Urothelium cell line (cell line): ENCODE results near the gene MYO1B.

ENCODE experiments used
- DNase-seq: peaks from one replicate; pipeline ENCODE4 v3.0.0; 2011; ENCODE audit warnings: low spot score, mixed read lengths
- FAIRE-seq: peaks from 2 replicates; lab custom pipeline; 2011; peaks lifted over from hg19 to GRCh38; lab: Jason Lieb, UNC

The MYO1B gene

DNA sequence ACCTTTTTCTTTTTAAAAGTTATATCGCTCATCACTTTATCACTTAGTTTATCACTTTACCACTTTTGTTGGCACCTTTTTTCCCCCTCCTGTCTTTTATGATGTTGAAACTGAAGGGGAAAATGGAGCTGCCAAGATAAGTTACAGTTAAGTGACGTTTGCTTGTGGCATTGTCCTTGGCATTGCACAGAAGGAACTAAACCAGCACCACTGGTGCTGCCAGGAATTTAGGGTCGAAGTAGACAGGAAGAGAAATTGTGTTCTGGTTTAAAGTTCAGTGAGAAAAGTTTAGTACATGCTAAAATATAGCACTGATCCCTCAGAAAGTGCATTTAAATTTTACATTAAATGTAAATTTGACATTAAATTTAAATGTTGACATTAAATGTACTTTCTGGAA, 49.9 kb downstream of the MYO1B start:
- FAIRE-seq (no peak), DNase-seq (no peak)

DNA sequence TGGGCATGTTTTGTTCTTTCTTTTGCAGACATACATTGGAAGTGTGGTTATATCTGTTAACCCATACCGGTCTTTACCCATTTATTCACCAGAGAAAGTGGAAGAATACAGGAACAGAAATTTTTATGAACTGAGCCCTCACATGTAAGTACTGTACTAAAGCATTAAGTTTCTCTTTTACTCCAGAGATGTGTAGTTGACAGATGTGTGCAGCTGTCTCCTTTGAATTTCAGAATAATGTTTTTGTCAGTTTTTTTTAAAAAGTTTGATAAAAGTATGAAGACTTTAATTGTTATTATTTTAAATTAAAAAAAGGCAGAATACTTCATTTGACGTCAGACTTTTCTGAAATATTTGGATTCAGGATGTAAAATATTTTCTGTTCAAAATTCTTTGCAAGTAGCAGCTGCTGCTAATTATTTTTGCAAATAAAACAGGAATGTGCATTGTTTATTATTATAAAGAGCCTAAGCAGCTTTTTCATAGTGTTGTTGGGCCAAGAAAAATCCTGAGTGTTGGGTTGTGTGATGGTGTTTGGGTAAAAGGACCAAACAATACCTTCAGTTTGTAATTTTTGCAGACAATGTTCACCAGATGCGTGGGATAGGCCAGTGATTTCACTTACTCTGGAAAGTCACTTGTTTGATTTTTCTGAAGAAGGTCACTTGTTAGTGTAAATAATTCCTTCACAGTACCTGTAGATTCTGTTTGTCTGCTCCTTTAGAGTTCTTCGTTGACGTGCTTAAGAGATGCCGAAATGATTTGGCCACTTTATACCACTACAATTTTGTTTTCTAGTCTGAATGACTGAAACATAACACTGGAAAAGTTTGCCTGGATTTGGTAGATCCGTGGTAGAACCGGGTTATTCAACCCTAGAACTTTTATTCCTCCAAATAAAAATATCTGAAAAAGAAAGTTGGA, 51.1 kb downstream of the MYO1B start:
- FAIRE-seq (no peak), DNase-seq (no peak)

DNA sequence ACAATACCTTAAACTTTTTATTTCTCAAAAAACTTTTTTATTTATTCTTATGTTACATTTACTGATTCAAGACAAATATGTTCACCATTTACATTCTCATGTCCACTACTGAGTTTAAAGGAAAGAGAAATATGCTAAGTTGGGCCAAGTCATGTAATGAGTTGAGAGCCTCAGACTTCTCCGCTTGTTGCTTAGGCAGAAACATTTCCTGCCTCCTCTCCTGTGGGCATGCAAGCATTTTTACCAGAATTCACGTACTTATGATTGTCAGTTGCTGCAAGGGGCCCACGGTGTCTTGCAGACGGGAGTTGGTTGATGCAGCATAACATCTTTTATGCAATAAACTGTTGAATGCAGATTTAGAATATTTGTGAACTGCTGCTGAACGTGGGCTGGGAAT, 51.8 kb downstream of the MYO1B start:
- no peak for DNase-seq
- FAIRE-seq: no peak

DNA sequence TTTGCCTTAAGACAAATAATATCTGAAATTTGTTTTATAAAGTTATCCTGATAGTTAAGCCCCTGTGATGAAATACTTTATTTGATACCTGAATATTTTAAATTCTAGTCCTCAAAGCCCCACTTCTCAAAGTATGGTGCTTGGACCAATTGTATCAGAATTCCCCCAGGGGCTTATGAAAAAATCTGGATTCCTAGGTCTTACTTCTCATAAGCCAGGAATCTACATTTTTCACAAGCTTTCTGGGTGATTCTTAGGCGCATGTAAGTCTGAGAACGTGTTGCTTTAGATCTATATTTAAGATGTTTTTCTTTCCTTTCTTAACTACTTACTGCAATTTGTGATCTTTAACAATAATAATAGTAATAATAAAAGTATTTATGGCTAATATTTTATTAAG, 53.1 kb downstream of the MYO1B start:
- no peak for FAIRE-seq
- DNase-seq: no peak

DNA sequence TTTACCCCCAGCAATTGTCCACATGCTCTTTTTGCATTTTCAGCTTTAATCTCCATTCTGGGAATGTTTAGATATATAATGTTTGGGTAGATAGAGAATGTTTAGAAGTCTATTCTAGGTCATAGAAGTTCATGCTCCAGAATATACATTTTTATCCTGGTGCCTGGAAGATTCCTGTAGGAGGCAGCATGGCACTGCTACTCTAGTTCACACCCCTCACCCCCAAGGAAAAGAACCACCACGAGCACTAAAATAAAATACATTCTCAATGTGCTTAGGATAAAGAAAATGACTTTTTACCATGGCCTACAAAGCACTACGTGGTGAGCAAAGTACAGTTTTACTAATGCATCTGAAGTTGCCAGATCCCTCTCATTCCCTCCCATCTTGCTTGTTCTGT, 53.8 kb downstream of the MYO1B start:
- FAIRE-seq: no peak

DNA sequence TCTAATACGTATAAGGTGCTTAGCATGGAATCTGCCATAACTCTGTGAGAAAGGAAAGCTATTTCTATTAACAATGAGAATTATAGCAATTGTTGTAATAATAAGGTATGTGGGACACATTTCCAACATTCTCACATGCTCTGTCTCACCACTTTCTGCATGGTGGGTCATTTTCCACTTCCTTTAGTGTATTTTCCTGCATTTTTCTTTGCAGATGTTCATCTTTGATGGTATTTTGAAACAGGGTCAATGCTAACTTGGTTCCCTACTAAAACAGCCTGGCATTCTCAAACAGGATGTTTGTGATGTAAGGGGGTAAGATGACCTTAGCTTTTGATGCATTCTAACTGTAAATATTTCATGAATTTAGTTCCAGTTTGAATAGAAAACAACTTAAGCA, 54.7 kb downstream of the MYO1B start:
- FAIRE-seq (no peak), DNase-seq (no peak)

More for the DNA sequence above, 53.8 kb downstream of the MYO1B start:
- DNase-seq: no peak

DNA sequence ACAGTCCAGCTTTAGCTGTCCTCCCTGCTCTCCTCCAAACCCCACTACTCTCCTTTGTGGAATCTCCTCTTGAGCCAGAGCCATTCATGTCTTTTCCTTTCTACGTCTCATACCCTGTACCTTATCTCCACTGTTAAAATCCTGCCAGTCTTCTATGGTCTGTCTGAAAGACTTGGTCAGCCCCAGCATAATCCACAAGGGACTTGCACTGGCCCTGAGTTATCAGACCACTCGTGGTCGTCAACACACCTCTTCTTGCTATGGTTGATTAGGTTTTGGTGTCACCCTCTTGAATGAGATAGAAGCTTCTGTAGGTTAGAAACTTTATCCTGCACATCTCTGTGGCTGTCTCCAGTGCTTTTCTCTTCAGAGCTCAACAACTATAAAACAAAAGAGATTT, 56.8 kb downstream of the MYO1B start:
- no peak for DNase-seq
- no peak for FAIRE-seq

DNA sequence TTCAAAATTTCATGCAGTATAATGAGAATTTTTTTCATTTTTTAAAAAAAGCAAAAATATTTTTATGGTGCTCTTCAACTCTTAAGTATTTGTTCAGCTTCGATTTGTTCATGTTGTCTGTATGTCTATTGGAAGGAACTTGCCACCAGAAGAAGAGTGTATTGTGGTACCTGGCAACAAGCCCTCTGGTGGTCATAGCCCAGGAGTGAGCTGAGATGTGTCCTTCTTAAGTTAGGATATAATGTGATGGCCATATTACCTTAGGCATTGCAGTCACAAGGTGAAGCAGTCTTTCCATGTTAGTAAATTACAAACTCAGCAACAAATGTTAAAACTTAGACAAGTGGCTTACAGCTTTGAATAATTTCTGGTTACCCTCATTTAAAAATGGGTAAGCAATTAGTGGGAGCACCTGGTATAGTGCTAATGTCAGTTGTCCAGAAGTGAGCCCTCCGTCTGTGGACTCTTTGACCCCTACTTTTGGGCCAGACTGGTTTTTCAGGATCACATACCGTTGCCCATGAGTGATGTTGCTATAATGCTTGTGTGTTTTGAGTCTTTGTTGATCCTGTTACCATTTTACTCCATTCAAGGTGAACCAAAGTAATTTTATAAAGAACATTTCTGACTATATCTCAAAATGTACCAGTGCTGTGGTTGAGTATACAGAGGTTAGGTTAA, 57.4 kb downstream of the MYO1B start:
- no peak for DNase-seq
- no peak for FAIRE-seq

DNA sequence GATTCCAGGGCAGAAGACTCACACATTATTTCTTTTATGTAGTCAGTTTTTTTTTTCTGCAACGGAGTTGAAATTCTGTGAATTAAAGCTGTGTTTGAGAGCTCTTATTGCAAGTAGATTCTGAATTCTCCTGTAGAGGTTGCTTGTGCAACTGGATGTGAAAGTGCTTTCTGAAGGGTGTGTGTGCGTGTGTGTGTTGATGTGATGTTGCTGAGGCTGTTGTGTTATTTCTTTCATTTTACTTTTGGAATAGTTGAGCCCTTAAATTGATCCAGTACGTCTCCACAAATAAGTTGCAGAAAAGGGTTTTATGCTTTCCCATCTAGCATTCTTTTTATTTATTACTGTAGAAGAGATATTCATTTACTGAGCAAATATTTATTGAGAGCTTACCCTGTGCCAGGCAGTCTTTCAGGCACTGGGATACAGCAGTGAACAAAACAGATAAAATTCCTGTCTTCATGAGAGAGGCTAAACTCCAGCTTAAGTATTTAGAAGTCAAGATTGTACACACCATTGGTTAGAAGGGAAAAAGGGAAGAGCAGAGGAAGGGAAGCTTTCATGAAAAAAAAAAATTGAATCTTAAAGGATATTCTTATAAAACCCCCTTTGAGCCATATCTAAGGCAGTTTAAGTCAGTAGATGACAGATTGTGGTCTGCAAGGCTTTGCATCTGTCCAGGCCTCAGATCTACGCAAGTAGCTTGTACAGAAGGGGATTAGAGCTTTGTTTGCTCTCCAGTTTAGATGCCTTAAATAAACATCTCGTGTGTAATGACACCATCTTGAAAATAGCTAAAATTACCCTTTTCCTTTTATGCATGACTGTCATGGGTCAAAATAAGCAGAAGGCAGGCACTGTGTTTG, 58.2 kb downstream of the MYO1B start:
- no peak for DNase-seq
- FAIRE-seq: no peak

DNA sequence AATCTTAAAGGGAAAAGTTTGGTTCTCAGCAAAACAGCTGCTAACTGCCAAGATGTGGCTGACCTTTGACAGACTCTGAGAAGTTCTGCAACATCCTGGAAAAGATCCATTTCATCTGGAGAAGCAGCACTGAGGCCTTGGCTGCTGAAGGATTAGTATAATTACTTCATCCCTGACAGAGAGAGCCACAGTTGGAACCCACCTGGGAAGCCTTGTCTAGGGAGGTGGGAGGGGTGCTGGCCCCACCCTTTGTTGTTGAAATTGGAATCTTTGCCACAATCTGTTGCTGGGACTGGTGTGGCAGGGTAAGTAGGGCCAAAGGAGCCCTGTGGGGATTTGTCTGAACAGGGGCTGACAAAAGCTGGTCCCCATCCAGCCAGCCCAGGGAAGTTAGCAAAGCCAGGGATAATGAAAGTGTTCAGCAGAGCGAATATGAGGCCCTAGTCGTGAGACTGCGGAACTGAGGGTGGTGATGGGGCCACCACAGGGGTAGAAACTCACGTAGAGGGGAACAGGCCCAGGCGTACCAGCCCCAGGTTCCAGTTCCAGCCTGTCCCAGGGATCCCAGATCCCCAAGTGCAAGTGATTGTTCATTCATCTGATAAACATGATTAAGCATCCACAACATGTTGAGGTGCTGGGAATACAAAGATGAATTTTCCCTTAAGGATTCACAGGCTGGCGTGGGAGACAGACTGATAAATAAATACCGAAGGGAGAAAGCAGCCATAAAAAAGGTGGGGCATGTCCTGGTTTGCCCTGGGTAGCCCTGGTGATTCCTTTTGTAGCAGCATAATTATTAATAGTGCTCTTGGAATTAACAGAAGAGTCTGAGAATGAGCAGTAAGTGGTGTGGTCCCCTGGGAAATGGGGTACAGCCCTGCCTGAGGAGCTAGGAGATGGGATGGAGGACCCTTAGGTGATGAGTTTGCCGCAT, 60.0 kb downstream of the MYO1B start:
- FAIRE-seq (no peak), DNase-seq (no peak)

DNA sequence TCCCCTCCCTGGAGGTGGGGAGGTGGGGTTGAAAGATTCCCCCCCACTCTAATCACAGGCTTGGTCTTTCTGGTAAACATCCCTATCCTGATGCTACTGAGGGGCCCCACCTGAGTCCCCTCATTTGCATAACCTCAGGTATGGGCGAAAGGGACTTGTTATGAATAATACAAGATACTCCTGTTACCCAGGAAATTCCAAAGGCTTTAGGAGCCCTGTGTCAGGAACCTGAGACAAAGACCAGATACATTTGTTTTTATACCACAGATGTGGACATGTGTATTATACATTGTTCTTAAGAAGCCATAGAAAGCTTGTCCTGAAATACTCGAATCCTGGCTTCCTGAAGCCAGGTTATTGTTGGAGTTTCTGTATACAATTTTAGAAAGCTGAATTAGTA, 62.8 kb downstream of the MYO1B start:
- DNase-seq (no peak), FAIRE-seq (no peak)

DNA sequence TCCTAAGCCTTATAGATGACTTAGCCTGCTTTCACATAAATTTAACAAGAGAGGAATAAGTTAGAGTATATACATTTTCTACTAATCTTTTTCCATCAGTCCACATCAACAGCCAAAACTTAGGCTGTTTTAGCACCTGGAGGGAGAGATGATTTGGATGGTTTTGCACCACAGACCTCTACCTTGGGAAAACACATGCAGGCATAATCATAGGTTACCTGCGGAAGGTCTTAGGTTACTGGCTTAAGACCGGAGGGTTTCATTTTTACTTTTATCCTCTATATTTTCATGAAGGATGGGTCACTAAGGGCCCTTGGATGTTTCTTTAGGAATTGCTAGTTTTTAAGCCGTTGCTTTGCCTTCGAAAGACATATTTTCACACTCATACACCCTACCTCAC, 66.0 kb downstream of the MYO1B start:
- no peak for FAIRE-seq
- no peak for DNase-seq

DNA sequence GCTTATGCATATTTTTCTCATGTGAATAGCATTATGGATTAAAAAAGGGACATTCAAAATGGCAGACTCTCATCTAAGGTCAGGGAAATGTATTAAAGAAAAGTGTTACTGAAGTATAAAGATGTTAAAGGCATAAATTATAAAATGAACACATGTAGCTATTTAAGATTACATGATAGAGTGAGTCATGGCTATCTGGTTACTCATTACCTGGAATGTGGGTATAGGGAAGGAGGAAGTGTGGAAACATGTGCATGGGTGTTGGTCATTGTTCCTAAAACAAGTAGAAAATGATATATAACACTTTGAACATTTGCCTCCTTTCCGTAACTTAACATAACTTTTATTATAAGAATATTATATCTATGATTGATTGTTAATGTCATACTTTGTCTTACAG, 66.4 kb downstream of the MYO1B start:
- DNase-seq (peak; percentile 60), FAIRE-seq (peak; percentile 40)

DNA sequence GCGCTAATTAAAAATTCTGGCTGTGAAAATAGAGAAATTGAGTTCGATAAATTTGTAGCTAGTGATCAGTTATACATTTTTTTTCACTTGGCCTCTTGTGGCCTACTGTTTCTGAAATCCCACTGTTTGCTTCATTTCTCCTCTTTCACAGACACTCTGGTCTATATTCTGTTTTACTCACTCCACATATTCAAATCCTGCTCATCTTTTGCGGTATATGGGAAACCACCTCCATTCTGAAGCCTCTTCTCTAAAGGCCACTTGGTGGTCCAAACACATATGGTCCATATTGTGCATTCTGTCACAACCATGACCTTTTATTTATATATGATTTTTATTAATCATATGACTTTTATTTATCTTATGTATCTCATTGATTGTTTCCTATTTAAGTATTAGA, 67.0 kb downstream of the MYO1B start:
- no peak for FAIRE-seq
- no peak for DNase-seq

DNA sequence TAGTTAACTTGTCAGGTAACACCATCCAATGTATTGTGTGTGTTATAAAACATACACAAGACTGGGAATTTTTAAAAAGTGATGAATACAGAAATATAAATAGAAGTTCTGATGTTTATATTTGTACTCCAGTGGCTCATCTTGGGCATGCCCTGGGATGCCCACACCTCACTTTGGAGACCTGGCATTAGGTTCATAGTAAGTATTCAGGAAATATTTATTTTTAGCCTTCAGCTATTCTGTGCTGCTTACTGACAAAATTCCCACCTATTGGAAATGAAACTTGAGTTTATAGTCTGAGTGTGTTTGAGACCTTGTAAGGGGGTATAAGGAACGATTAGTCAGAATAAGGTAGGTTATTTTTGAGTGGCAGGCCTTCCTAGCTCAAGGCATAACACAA, 67.5 kb downstream of the MYO1B start:
- FAIRE-seq: no peak
- DNase-seq: no peak

DNA sequence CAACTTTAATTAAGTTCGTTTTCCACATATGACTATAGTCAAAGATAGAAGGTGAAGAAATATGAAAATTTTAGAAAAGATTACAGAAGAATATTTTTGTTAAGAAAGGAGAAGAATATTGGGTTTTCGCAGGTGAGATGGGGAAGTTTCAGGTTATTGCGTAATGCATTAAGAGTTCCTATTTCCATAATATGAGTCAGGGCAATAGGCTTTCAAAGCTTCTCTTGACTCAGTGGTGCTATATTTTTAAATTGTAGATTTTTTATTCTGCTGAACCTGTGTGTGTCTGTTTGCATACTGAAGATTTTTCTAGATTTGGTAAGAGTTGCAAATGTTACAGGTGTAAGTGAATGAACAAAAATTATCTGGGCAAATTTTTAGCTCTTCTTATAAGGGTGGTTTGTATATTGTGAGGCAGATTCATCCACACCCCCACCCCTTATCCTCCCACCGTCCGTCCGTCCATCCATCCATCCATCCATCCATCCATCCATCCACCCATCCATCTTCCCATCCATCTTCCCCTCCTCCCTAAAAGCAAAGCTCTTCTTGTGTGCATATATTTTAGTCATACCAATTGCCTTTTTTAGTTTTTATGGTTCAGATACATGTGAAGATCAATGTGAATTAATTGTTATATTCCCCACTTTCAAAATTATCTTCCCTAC, 69.6 kb downstream of the MYO1B start:
- FAIRE-seq: no peak

DNA sequence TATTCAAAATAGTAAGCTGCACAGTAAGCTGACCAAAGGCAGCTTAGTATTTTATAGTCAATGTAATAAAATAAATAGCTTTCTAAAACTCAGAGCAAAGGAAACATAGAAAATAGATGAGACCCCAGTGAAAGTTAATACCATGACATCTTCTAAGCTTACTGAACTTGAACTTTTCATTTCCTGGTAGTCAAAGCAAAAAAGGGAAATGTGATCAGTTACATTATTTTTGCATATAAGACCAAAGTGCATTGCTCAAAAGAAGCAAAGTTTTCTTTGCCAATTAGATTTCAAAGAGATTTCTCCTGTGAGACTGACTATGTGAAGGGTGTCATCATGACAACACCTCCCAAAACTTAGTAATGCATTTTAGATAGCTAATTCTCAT, 70.2 kb downstream of the MYO1B start:
- no peak for DNase-seq
- no peak for FAIRE-seq

More for the DNA sequence above, 69.6 kb downstream of the MYO1B start:
- no peak for DNase-seq

DNA sequence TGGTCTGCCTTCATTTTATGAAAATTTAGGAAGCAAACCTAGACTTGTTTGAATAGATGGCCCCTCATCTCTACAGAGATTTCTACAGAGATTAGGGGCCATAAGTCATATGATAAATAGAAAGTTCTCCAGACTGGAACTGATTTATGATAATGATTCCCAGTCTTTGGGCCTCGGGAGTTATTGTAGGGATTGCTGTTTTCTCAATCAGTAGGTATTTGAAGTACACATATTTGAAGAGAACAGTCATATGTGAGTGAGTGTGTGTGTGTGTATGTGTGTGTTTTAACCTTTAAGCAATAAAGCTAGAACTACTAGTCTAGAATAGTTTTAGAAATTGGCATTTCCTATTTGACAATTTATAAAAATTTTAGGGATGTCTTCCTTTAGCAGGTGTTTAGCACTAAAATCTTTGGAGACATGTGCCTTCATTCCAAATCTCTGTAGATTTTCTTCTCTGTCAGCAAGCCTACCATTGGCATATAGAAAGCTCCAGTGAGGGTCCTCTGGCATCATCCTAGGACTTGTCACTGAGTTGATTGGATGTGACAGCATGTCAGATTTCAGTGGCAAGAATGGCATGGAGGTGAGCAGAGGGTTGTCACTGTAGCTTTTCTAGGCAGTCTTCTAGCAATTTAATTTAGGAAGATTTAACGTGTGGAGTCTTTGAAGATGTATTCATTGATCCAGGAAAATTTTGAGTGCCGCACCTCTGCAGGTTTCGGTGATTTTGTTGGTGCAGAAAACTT, 71.2 kb downstream of the MYO1B start:
- DNase-seq (no peak), FAIRE-seq (no peak)
